ENCODE results near the gene CWC27.

The CWC27 gene

GRCh38 chr5:65014769-65015168 lies 246.0 kb downstream of the CWC27 start:
- Histone ChIP-seq H3K9me3 (ENCODE audit: control insufficient read depth, insufficient read depth, low read length) (no peaks in the 10 kb centered on the region), H3K36me3 (ENCODE audit: control insufficient read depth, insufficient read depth, low read length) (no peaks in the 10 kb centered on the region), H3K4me1 (ENCODE audit: control insufficient read depth, insufficient read depth, low read length) (peaks cover 8% of the 10 kb centered on the region; the same call in 1 of the 2 replicates), H3K27me3 (ENCODE audit: control insufficient read depth, insufficient read depth, low read length) (no peaks in the 10 kb centered on the region), H3K27ac (ENCODE audit: low read depth, low read length) (no peak overlapping the region), H3K9ac (ENCODE audit: low read depth, low read length) (no peak overlapping the region), H3K4me3 (ENCODE audit: low read depth, low read length) (no peak overlapping the region)

- Histone ChIP-seq H3K27ac (ENCODE audit: low read depth, low read length) (no peak overlapping the region), H3K4me1 (ENCODE audit: control insufficient read depth, insufficient read depth, low read length) (peaks cover 8% of the 10 kb centered on the region; the same call in 1 of the 2 replicates), H3K9ac (ENCODE audit: low read depth, low read length) (no peak overlapping the region), H3K4me3 (ENCODE audit: low read depth, low read length) (no peak overlapping the region), H3K27me3 (ENCODE audit: control insufficient read depth, insufficient read depth, low read length) (no peaks in the 10 kb centered on the region), H3K36me3 (ENCODE audit: control insufficient read depth, insufficient read depth, low read length) (no peaks in the 10 kb centered on the region), H3K9me3 (ENCODE audit: control insufficient read depth, insufficient read depth, low read length) (no peaks in the 10 kb centered on the region)
Measured at GRCh38 chr5:65015767-65016166, 247.0 kb downstream of the CWC27 start.

- no peak overlapping the region for H3K9ac ChIP-seq (ENCODE audit: low read depth, low read length)
- no peak overlapping the region for H3K27ac ChIP-seq (ENCODE audit: low read depth, low read length)
- H3K4me3 ChIP-seq (ENCODE audit: low read depth, low read length) = no peak overlapping the region
- H3K27me3 ChIP-seq (ENCODE audit: control insufficient read depth, insufficient read depth, low read length) = no peaks in the 10 kb centered on the region
- H3K9me3 ChIP-seq (ENCODE audit: control insufficient read depth, insufficient read depth, low read length) = no peaks in the 10 kb centered on the region
- peaks cover 8% of the 10 kb centered on the region; the same call in 1 of the 2 replicates for H3K4me1 ChIP-seq (ENCODE audit: control insufficient read depth, insufficient read depth, low read length)
- no peaks in the 10 kb centered on the region for H3K36me3 ChIP-seq (ENCODE audit: control insufficient read depth, insufficient read depth, low read length)
Measured at GRCh38 chr5:65017636-65018035, 248.9 kb downstream of the CWC27 start.

GRCh38 chr5:65018763-65019162 lies 250.0 kb downstream of the CWC27 start:
- Histone ChIP-seq H3K36me3 (ENCODE audit: control insufficient read depth, insufficient read depth, low read length) (no peaks in the 10 kb centered on the region), H3K9me3 (ENCODE audit: control insufficient read depth, insufficient read depth, low read length) (no peaks in the 10 kb centered on the region), H3K27me3 (ENCODE audit: control insufficient read depth, insufficient read depth, low read length) (no peaks in the 10 kb centered on the region), H3K27ac (ENCODE audit: low read depth, low read length) (no peak overlapping the region), H3K9ac (ENCODE audit: low read depth, low read length) (no peak overlapping the region), H3K4me1 (ENCODE audit: control insufficient read depth, insufficient read depth, low read length) (peaks cover 8% of the 10 kb centered on the region; the same call in 1 of the 2 replicates), H3K4me3 (ENCODE audit: low read depth, low read length) (no peak overlapping the region)

- Histone ChIP-seq H3K4me3 (ENCODE audit: low read depth, low read length) (no peak overlapping the region), H3K27ac (ENCODE audit: low read depth, low read length) (no peak overlapping the region), H3K4me1 (ENCODE audit: control insufficient read depth, insufficient read depth, low read length) (peaks cover 8% of the 10 kb centered on the region; the same call in 1 of the 2 replicates), H3K9ac (ENCODE audit: low read depth, low read length) (no peak overlapping the region), H3K27me3 (ENCODE audit: control insufficient read depth, insufficient read depth, low read length) (no peaks in the 10 kb centered on the region), H3K36me3 (ENCODE audit: control insufficient read depth, insufficient read depth, low read length) (no peaks in the 10 kb centered on the region), H3K9me3 (ENCODE audit: control insufficient read depth, insufficient read depth, low read length) (no peaks in the 10 kb centered on the region)
Measured at GRCh38 chr5:65020492-65020891, 251.8 kb downstream of the CWC27 start.

- H3K4me1 ChIP-seq (ENCODE audit: control insufficient read depth, insufficient read depth, low read length) = peaks cover 5% of the 10 kb centered on the region; the same call in 1 of the 2 replicates
- no peak overlapping the region for H3K9ac ChIP-seq (ENCODE audit: low read depth, low read length)
- H3K36me3 ChIP-seq (ENCODE audit: control insufficient read depth, insufficient read depth, low read length) = no peaks in the 10 kb centered on the region
- H3K27ac ChIP-seq (ENCODE audit: low read depth, low read length) = no peak overlapping the region
- H3K9me3 ChIP-seq (ENCODE audit: control insufficient read depth, insufficient read depth, low read length) = no peaks in the 10 kb centered on the region
- H3K4me3 ChIP-seq (ENCODE audit: low read depth, low read length) = no peak overlapping the region
- H3K27me3 ChIP-seq (ENCODE audit: control insufficient read depth, insufficient read depth, low read length) = no peaks in the 10 kb centered on the region
Measured at GRCh38 chr5:65021527-65022226, 252.9 kb downstream of the CWC27 start.

- no peaks in the 10 kb centered on the region for H3K36me3 ChIP-seq (ENCODE audit: control insufficient read depth, insufficient read depth, low read length)
- no peaks in the 10 kb centered on the region for H3K27me3 ChIP-seq (ENCODE audit: control insufficient read depth, insufficient read depth, low read length)
- H3K4me3 ChIP-seq (ENCODE audit: low read depth, low read length) = no peak overlapping the region
- no peak overlapping the region for H3K9ac ChIP-seq (ENCODE audit: low read depth, low read length)
- no peak overlapping the region for H3K27ac ChIP-seq (ENCODE audit: low read depth, low read length)
- H3K4me1 ChIP-seq (ENCODE audit: control insufficient read depth, insufficient read depth, low read length) = 0 out of 2 replicates have a peak, but pooled peaks cover 2% of the 10 kb centered on the region
- no peaks in the 10 kb centered on the region for H3K9me3 ChIP-seq (ENCODE audit: control insufficient read depth, insufficient read depth, low read length)
Measured at GRCh38 chr5:65022932-65023331, 254.2 kb downstream of the CWC27 start.

- H3K27me3 ChIP-seq (ENCODE audit: control insufficient read depth, insufficient read depth, low read length) = no peaks in the 10 kb centered on the region
- H3K9ac ChIP-seq (ENCODE audit: low read depth, low read length) = no peak overlapping the region
- H3K27ac ChIP-seq (ENCODE audit: low read depth, low read length) = no peak overlapping the region
- H3K4me1 ChIP-seq (ENCODE audit: control insufficient read depth, insufficient read depth, low read length) = 0 out of 2 replicates have a peak, but pooled peaks cover 7% of the 10 kb centered on the region
- H3K9me3 ChIP-seq (ENCODE audit: control insufficient read depth, insufficient read depth, low read length) = no peaks in the 10 kb centered on the region
- H3K4me3 ChIP-seq (ENCODE audit: low read depth, low read length) = no peak overlapping the region
- no peaks in the 10 kb centered on the region for H3K36me3 ChIP-seq (ENCODE audit: control insufficient read depth, insufficient read depth, low read length)
Measured at GRCh38 chr5:65024681-65025080, 256.0 kb downstream of the CWC27 start.

- H3K36me3 ChIP-seq (ENCODE audit: control insufficient read depth, insufficient read depth, low read length) = no peaks in the 10 kb centered on the region
- 0 out of 2 replicates have a peak, but pooled peaks cover 7% of the 10 kb centered on the region for H3K4me1 ChIP-seq (ENCODE audit: control insufficient read depth, insufficient read depth, low read length)
- H3K27ac ChIP-seq (ENCODE audit: low read depth, low read length) = no peak overlapping the region
- no peaks in the 10 kb centered on the region for H3K9me3 ChIP-seq (ENCODE audit: control insufficient read depth, insufficient read depth, low read length)
- H3K27me3 ChIP-seq (ENCODE audit: control insufficient read depth, insufficient read depth, low read length) = no peaks in the 10 kb centered on the region
- H3K4me3 ChIP-seq (ENCODE audit: low read depth, low read length) = no peak overlapping the region
- no peak overlapping the region for H3K9ac ChIP-seq (ENCODE audit: low read depth, low read length)
Measured at GRCh38 chr5:65026816-65027548, 258.3 kb downstream of the CWC27 start.

GRCh38 chr5:65029178-65029577 lies 260.4 kb downstream of the CWC27 start:
- Histone ChIP-seq H3K27me3 (ENCODE audit: control insufficient read depth, insufficient read depth, low read length) (no peaks in the 10 kb centered on the region), H3K9ac (ENCODE audit: low read depth, low read length) (no peak overlapping the region), H3K36me3 (ENCODE audit: control insufficient read depth, insufficient read depth, low read length) (no peaks in the 10 kb centered on the region), H3K4me1 (ENCODE audit: control insufficient read depth, insufficient read depth, low read length) (peaks cover 7% of the 10 kb centered on the region; the same call in 1 of the 2 replicates), H3K4me3 (ENCODE audit: low read depth, low read length) (no peak overlapping the region), H3K9me3 (ENCODE audit: control insufficient read depth, insufficient read depth, low read length) (no peaks in the 10 kb centered on the region), H3K27ac (ENCODE audit: low read depth, low read length) (no peak overlapping the region)

GRCh38 chr5:65030056-65030455 lies 261.3 kb downstream of the CWC27 start:
- no peaks in the 10 kb centered on the region for H3K36me3 ChIP-seq (ENCODE audit: control insufficient read depth, insufficient read depth, low read length)
- H3K27me3 ChIP-seq (ENCODE audit: control insufficient read depth, insufficient read depth, low read length) = no peaks in the 10 kb centered on the region; the same call in 1 of the 2 replicates
- H3K4me3 ChIP-seq (ENCODE audit: low read depth, low read length) = no peak overlapping the region
- H3K9me3 ChIP-seq (ENCODE audit: control insufficient read depth, insufficient read depth, low read length) = no peaks in the 10 kb centered on the region
- H3K27ac ChIP-seq (ENCODE audit: low read depth, low read length) = no peak overlapping the region
- H3K4me1 ChIP-seq (ENCODE audit: control insufficient read depth, insufficient read depth, low read length) = peaks cover 16% of the 10 kb centered on the region
- no peak overlapping the region for H3K9ac ChIP-seq (ENCODE audit: low read depth, low read length)

Data from HUES48 (cell line).